HCT116 (cell line): ENCODE data around the gene ADGRD1. TPM values are rescaled to one million over a fixed set of nuclear protein-coding genes. Genes with fewer than 3 reads are reported as not detected.

Experiments used
- ATAC-seq: fragments of 200-7000 bp; cut with Tn5 transposase; 2 replicates; pipeline ENCODE4 v1.9.1; 2020; ENCODE audit warnings: mild to moderate bottlenecking, moderate library complexity
- BruUV-seq: library from RNA; stranded (reverse); fragments of 400-500 nt; replicated peaks from 2 replicates; lab custom pipeline; 2021; lab: Mats Ljungman, UMichigan
- CTCF ChIA-PET: fragments of 300-600 bp; sonication (Branson Sonifier 250); formaldehyde crosslinking; loops from one replicate; lab custom pipeline; 2021; ENCODE audit warnings: antibody characterized with exemption; lab: Charles Lee
- POLR2A ChIA-PET: fragments of 300-600, 350-600 bp; sonication (Branson Sonifier 250); formaldehyde crosslinking; loops from one replicate; lab custom pipeline; 2021; ENCODE audit warnings: antibody characterized with exemption; lab: Charles Lee
- RAD21 ChIA-PET, 2 experiments: fragments of 300-600 bp; sonication (Branson Sonifier 250); formaldehyde crosslinking; loops; one replicate each; lab custom pipeline; 2023; ENCODE audit warnings: low total read pairs in 2 of 2; ENCODE audit not compliant: uncharacterized antibody in 2 of 2, unreplicated experiment in 2 of 2, low non-redundant PET in 1 of 2; lab: Charles Lee
- DNase-seq: peaks from one replicate; pipeline ENCODE4 v3.0.0-alpha.2; 2010; ENCODE audit warnings: low read depth, low spot score
- H2AFZ ChIP-seq: fragments of 200-600 bp; shearing (Covaris generic), sonication (generic); 2 replicates; pipeline ENCODE4 v1.6.1; 2017; ENCODE audit warnings: low read depth, mixed run types, mixed read lengths, antibody characterized with exemption, low read length; ENCODE audit not compliant: poor library complexity, severe bottlenecking
- H3K27ac ChIP-seq: 2 replicates; pipeline ENCODE4 v1.5.1; 2012; ENCODE audit warnings: low read depth, low read length
- H3K27me3 ChIP-seq: fragments of 200-600 bp; sonication (generic); 2 replicates; pipeline ENCODE4 v1.6.1; 2016; ENCODE audit warnings: mixed run types, low read length, mixed read lengths; ENCODE audit not compliant: insufficient read depth
- H3K36me3 ChIP-seq, 2 experiments: fragments of 200-500 bp in 1 of 2; fragments of 200-600 bp in 1 of 2; sonication (Bioruptor generic) in 1 of 2; sonication (generic) in 1 of 2; 2 replicates each; pipeline versions ENCODE4 v1.5.1 to v1.6.1; 2014 to 2016; ENCODE audit warnings: low read length in 2 of 2, inconsistent platforms in 1 of 2, mixed read lengths in 1 of 2, mixed run types in 1 of 2; ENCODE audit not compliant: insufficient read depth in 2 of 2, control insufficient read depth in 1 of 2
- H3K4me1 ChIP-seq, 2 experiments: fragments of 200-600 bp in 1 of 2; sonication (generic) in 1 of 2; 2 replicates each; pipeline versions ENCODE4 v1.5.1 to v1.6.1; 2012 to 2017; ENCODE audit warnings: low read length in 2 of 2, inconsistent platforms in 1 of 2, mild to moderate bottlenecking in 1 of 2, mixed read lengths in 1 of 2, mixed run types in 1 of 2, moderate library complexity in 1 of 2; ENCODE audit not compliant: insufficient read depth in 2 of 2, control insufficient read depth in 1 of 2
- H3K4me2 ChIP-seq: fragments of 200-600 bp; sonication (generic); 2 replicates; pipeline ENCODE4 v1.6.1; 2017; ENCODE audit warnings: mixed run types, low read length, mixed read lengths
- H3K4me3 ChIP-seq, 2 experiments: fragments of 200-600 bp in 1 of 2; sonication (generic) in 1 of 2; replicated peaks in 1 of 2; 2 replicates each; pipeline ENCODE4 v1.5.1; 2011 to 2016; ENCODE audit warnings: low read length in 2 of 2, control low read depth in 1 of 2, low read depth in 1 of 2, mild to moderate bottlenecking in 1 of 2, mixed read lengths in 1 of 2, mixed run types in 1 of 2
- H3K79me2 ChIP-seq: fragments of 200-600 bp; sonication (generic); 2 replicates; pipeline ENCODE4 v1.6.1; 2017; ENCODE audit warnings: mild to moderate bottlenecking, mixed run types, low read length, moderate library complexity, mixed read lengths; ENCODE audit not compliant: insufficient read depth
- H3K9ac ChIP-seq: fragments of 200-600 bp; sonication (generic); 2 replicates; pipeline ENCODE4 v1.6.1; 2016; ENCODE audit warnings: low read length, mixed read lengths
- H3K9me2 ChIP-seq: fragments of 200-600 bp; sonication (generic), shearing (Covaris generic); 2 replicates; pipeline ENCODE4 v1.6.1; 2017; ENCODE audit warnings: mixed run types, mild to moderate bottlenecking, moderate library complexity; ENCODE audit not compliant: insufficient read depth
- H3K9me3 ChIP-seq, 2 experiments: fragments of 200-500 bp in 1 of 2; fragments of 200-600 bp in 1 of 2; sonication (Bioruptor generic) in 1 of 2; sonication (generic) in 1 of 2; 2 replicates each; pipeline ENCODE4 v1.6.1; 2014 to 2017; ENCODE audit warnings: low read length in 2 of 2, mixed read lengths in 2 of 2, inconsistent platforms in 1 of 2, low read depth in 1 of 2, mild to moderate bottlenecking in 1 of 2, mixed run types in 1 of 2, moderate library complexity in 1 of 2; ENCODE audit not compliant: control insufficient read depth in 1 of 2, insufficient read depth in 1 of 2
- H4K20me1 ChIP-seq: fragments of 200-600 bp; sonication (generic), shearing (Covaris generic); 2 replicates; pipeline ENCODE4 v1.6.1; 2017; ENCODE audit warnings: mixed run types, mild to moderate bottlenecking, moderate library complexity; ENCODE audit not compliant: insufficient read depth
- ATF3 ChIP-seq: IDR thresholded peaks from 2 replicates; pipeline ENCODE4 v1.6.1; 2012
- EZH2 ChIP-seq: fragments of 200-600 bp; sonication (generic); IDR thresholded peaks from 2 replicates; pipeline ENCODE4 v1.6.1; 2017; ENCODE audit warnings: antibody characterized with exemption, mixed run types
- MAX ChIP-seq: IDR thresholded peaks from 2 replicates; pipeline ENCODE4 v1.6.1; 2012
- POLR2A ChIP-seq: IDR thresholded peaks from 2 replicates; pipeline ENCODE4 v1.7.0; 2011; ENCODE audit warnings: borderline replicate concordance; ENCODE audit not compliant: insufficient read depth, insufficient read length; ENCODE audit errors: extremely low read depth
- POLR2AphosphoS5 ChIP-seq: IDR thresholded peaks from 2 replicates; pipeline ENCODE4 v1.6.1; 2011; ENCODE audit warnings: mild to moderate bottlenecking, low read depth, low read length, moderate library complexity
- RAD21 ChIP-seq: IDR thresholded peaks from 2 replicates; pipeline ENCODE4 v1.6.1; 2012; ENCODE audit warnings: low read depth, mild to moderate bottlenecking
- SIN3A ChIP-seq: IDR thresholded peaks from 2 replicates; pipeline ENCODE4 v1.6.1; 2012; ENCODE audit warnings: low read depth
- TCF7L2 ChIP-seq: IDR thresholded peaks from 2 replicates; pipeline ENCODE4 v1.7.0; 2011; ENCODE audit warnings: borderline replicate concordance, inconsistent platforms; ENCODE audit not compliant: insufficient read depth, insufficient read length; ENCODE audit errors: extremely low read depth
- YY1 ChIP-seq: IDR thresholded peaks from 2 replicates; pipeline ENCODE4 v1.6.1; 2011; ENCODE audit warnings: low read length, low read depth, moderate library complexity, mild to moderate bottlenecking; ENCODE audit not compliant: insufficient replicate concordance; ENCODE audit errors: extremely low read depth
- ZFX ChIP-seq: fragments of 450-650 bp; IDR thresholded peaks from 2 replicates; pipeline ENCODE4 v1.6.1; 2017
- intact Hi-C: fragments of 100-400 bp; cut with micrococcal nuclease; formaldehyde crosslinking; loops from 2 replicates; pipeline ENCODE4 v1.10.0; 2022
- total RNA-seq: library from RNA; stranded (reverse); gene quantifications from one replicate; pipeline ENCODE4 v1.2.1, GENCODE V29; 2021; ENCODE audit not compliant: unreplicated experiment
- TF ChIP-seq, protein P1 (sequence below): IDR thresholded peaks from 2 replicates; pipeline ENCODE4 v1.6.1; 2012; ENCODE audit warnings: low read depth

The ADGRD1 gene
- total RNA-seq, 1 experiment from 2014 or later = 0.44 TPM

GRCh38 chr12:130945786-130946492 is 7.8 kb upstream of the ADGRD1 start:
- Histone ChIP-seq H2AFZ (no peak overlapping the region), H3K27ac (no peak overlapping the region), H3K9me3 (no peaks in the 10 kb centered on the region), H3K9me2 (no peaks in the 10 kb centered on the region), H3K9ac (no peak overlapping the region), H3K79me2 (no peaks in the 10 kb centered on the region), H3K36me3 (no peaks in the 10 kb centered on the region), H4K20me1 (no peaks in the 10 kb centered on the region), H3K4me3 (no peak overlapping the region), H3K27me3 (peaks cover 4% of the 10 kb centered on the region), H3K4me2 (no peak overlapping the region), H3K4me1 (no peaks in the 10 kb centered on the region)
- ChIA-PET POLR2A (no interaction called here), CTCF (no interaction called here), RAD21 (no interaction called here)
- no TSS peak for BruUV-seq
- intact Hi-C loops = no loop called here
- TF ChIP-seq YY1 (no peak), MAX (no peak), TCF7L2 (no peak), SIN3A (no peak), ZFX (no peak), RAD21 (no peak), ATF3 (no peak), POLR2AphosphoS5 (no peak), POLR2A (no peak), EZH2 (no peak)
- TF ChIP-seq, protein P1, sequence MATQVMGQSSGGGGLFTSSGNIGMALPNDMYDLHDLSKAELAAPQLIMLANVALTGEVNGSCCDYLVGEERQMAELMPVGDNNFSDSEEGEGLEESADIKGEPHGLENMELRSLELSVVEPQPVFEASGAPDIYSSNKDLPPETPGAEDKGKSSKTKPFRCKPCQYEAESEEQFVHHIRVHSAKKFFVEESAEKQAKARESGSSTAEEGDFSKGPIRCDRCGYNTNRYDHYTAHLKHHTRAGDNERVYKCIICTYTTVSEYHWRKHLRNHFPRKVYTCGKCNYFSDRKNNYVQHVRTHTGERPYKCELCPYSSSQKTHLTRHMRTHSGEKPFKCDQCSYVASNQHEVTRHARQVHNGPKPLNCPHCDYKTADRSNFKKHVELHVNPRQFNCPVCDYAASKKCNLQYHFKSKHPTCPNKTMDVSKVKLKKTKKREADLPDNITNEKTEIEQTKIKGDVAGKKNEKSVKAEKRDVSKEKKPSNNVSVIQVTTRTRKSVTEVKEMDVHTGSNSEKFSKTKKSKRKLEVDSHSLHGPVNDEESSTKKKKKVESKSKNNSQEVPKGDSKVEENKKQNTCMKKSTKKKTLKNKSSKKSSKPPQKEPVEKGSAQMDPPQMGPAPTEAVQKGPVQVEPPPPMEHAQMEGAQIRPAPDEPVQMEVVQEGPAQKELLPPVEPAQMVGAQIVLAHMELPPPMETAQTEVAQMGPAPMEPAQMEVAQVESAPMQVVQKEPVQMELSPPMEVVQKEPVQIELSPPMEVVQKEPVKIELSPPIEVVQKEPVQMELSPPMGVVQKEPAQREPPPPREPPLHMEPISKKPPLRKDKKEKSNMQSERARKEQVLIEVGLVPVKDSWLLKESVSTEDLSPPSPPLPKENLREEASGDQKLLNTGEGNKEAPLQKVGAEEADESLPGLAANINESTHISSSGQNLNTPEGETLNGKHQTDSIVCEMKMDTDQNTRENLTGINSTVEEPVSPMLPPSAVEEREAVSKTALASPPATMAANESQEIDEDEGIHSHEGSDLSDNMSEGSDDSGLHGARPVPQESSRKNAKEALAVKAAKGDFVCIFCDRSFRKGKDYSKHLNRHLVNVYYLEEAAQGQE = no peak
- ATAC-seq (no peak), DNase-seq (no peak)
